NCI-H2029 (cell line): Measurements from ENCODE around the gene MELK.
A peak's percentile ranks its signal among the peaks of the same experiment; 100 is the strongest.
"Not testable (repeated sequence)": the region's sequence is repeated elsewhere in the genome, so short reads cannot be mapped to it uniquely, and the experiment has no call there.

Experiments used
- DNase-seq: peaks from one replicate; lab custom pipeline; 2025; lab: John Stamatoyannopoulos, UW

MELK gene

GRCh38 chr9:36572515-36573418 lies at the start of gene MELK:
Gene MELK, plus strand, starts transcription at chr9:36572895. Its CDS starts 8,787 bp downstream, at chr9:36581682.
- peak; percentile 78 for DNase-seq

GRCh38 chr9:36530224-36530623 lies 42.5 kb upstream of the MELK start:
- no peak for DNase-seq

GRCh38 chr9:36532353-36532752 lies 40.3 kb upstream of the MELK start:
- no peak for DNase-seq

GRCh38 chr9:36533726-36534125 lies 39.0 kb upstream of the MELK start:
- DNase-seq = not testable (repeated sequence)

- DNase-seq = no peak
These were observed 37.6 kb upstream of the MELK start for GRCh38 chr9:36535107-36535506.

GRCh38 chr9:36537861-36538260 lies 34.8 kb upstream of the MELK start:
- DNase-seq = no peak

- DNase-seq = no peak
These were observed 30.3 kb upstream of the MELK start for GRCh38 chr9:36542355-36542754.

GRCh38 chr9:36543916-36544315 lies 28.8 kb upstream of the MELK start:
- no peak for DNase-seq

GRCh38 chr9:36547598-36547997 lies 25.1 kb upstream of the MELK start:
- no peak for DNase-seq

GRCh38 chr9:36548454-36548853 lies 24.2 kb upstream of the MELK start:
- DNase-seq = no peak

GRCh38 chr9:36550135-36550534 lies 22.6 kb upstream of the MELK start:
- DNase-seq = no peak

GRCh38 chr9:36550631-36551098 lies 22.0 kb upstream of the MELK start:
- not testable (repeated sequence) for DNase-seq

- DNase-seq = no peak
These were observed 21.6 kb upstream of the MELK start for GRCh38 chr9:36551129-36551528.

- DNase-seq = no peak
These were observed 20.8 kb upstream of the MELK start for GRCh38 chr9:36551910-36552309.

GRCh38 chr9:36559036-36559695 lies 13.5 kb upstream of the MELK start:
- no peak for DNase-seq

GRCh38 chr9:36560771-36561170 lies 11.9 kb upstream of the MELK start:
- DNase-seq = no peak

- not testable (repeated sequence) for DNase-seq
These were observed 9.9 kb upstream of the MELK start for GRCh38 chr9:36562801-36563200.

GRCh38 chr9:36566813-36567221 lies 5.9 kb upstream of the MELK start:
- DNase-seq = no peak

GRCh38 chr9:36568681-36569080 lies 4.0 kb upstream of the MELK start:
- DNase-seq = not testable (repeated sequence)

- no peak for DNase-seq
These were observed 1.4 kb upstream of the MELK start for GRCh38 chr9:36571333-36571732.

GRCh38 chr9:36574045-36574444 lies 1.4 kb downstream of the MELK start:
- not testable (repeated sequence) for DNase-seq

- no peak for DNase-seq
These were observed 2.8 kb downstream of the MELK start for GRCh38 chr9:36575411-36575882.

GRCh38 chr9:36576866-36577265 lies 4.2 kb downstream of the MELK start:
- DNase-seq = no peak
